Esophagus squamous epithelium (tissue), 5 donors: ENCODE measurements around the gene STRIP2. TPM values are rescaled to one million over a fixed set of nuclear protein-coding genes. Genes with fewer than 3 reads are reported as not detected.

Experiments used
- DNase-seq: peaks from one replicate; lab custom pipeline; 2025; lab: John Stamatoyannopoulos, UW
- H3K27ac ChIP-seq, 4 donors: fragments of 200-600 bp; sonication (generic); one replicate each; pipeline ENCODE4 v1.5.1; 2016 to 2019; ENCODE audit warnings: mild to moderate bottlenecking in 1 of 4
- H3K27me3 ChIP-seq, 4 donors: fragments of 200-600 bp; sonication (generic); 1 replicate in 3 of 4; 2 replicates in 1 of 4; pipeline versions ENCODE4 v1.5.1 to v1.6.0; 2017 to 2021; ENCODE audit warnings: antibody characterized with exemption in 1 of 4
- H3K36me3 ChIP-seq, 3 donors: fragments of 200-600 bp; sonication (generic); one replicate each; pipeline ENCODE4 v1.5.1; 2016 to 2019
- H3K4me1 ChIP-seq, 3 donors: fragments of 200-600 bp; sonication (generic); one replicate each; pipeline ENCODE4 v1.5.1; 2017 to 2019
- H3K4me3 ChIP-seq, 4 donors: fragments of 200-600 bp; sonication (generic); 1 replicate in 3 of 4; 2 replicates in 1 of 4; pipeline ENCODE4 v1.5.1; 2016 to 2019; ENCODE audit warnings: mild to moderate bottlenecking in 2 of 4, moderate library complexity in 1 of 4
- H3K9me3 ChIP-seq, 3 donors: fragments of 200-600 bp; sonication (generic); one replicate each; pipeline ENCODE4 v1.5.1; 2016 to 2019
- POLR2A ChIP-seq, 4 donors: fragments of 450-650 bp; IDR thresholded peaks; one replicate each; pipeline ENCODE4 v1.6.1; 2017; ENCODE audit warnings: antibody characterized with exemption in 4 of 4, mild to moderate bottlenecking in 4 of 4, moderate library complexity in 3 of 4
- WGBS, 2 donors: methylation state at CpG; one replicate each; pipeline ENCODE4 v1.1.5; 2018; 5-methylcytosine and 5-hydroxymethylcytosine counted together
- intact Hi-C: fragments of 100-400 bp; cut with DNase I; formaldehyde crosslinking; loops from one replicate; pipeline ENCODE4 v1.15.0; 2022
- total RNA-seq, 4 donors: library from RNA; depleted of rRNA; stranded (reverse); fragments of >200 nt; gene quantifications; one replicate each; pipeline ENCODE4 v1.1.0, GENCODE V29; 2016
- TF ChIP-seq, protein P1 (sequence below), 6 experiments: fragments of 450-650 bp in 4 of 6; fragments of 200-600 bp in 2 of 6; sonication (generic) in 2 of 6; IDR thresholded peaks; one replicate each; pipeline ENCODE4 v1.5.1; 2016 to 2019; ENCODE audit warnings: antibody characterized with exemption in 6 of 6, mild to moderate bottlenecking in 4 of 6, moderate library complexity in 4 of 6
- donor health status: DM: yes; HTN: yes; CAD: no.

STRIP2 gene
- total RNA-seq, 4 donors from 2014 or later: 0.76 to 6.3 (median 1.5) TPM

DNA sequence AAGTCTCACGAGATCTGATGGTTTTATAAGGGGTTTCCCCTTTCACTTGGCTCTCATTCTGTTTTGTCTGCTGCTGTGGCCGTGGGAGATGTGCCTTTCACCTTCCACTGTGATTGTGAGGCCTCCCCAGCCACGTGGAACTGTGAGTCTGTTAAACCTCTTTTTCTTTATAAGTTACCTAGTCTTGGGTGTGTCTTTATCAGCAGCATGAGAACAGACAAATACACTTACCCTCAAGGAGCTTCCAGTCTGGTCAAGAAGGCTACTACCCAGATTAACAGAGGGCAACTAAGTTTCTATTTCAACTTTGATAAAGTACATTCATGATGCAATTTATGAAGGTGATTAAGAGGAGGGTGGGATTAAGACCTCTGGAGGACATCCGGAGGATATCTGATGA lies 81.1 kb downstream of the STRIP2 start:
- Histone ChIP-seq H3K36me3 (no peaks in the 10 kb centered on the region), H3K4me3 (no peak overlapping the region), H3K9me3 (no peaks in the 10 kb centered on the region), H3K27me3 (peaks cover 0 to 8% (median 0%) of the 10 kb centered on the region in 4 donors), H3K4me1 (no peaks in the 10 kb centered on the region), H3K27ac (no peak overlapping the region)
- DNase-seq: no peak
- intact Hi-C loops: no loop called here
- TF ChIP-seq, protein P1, sequence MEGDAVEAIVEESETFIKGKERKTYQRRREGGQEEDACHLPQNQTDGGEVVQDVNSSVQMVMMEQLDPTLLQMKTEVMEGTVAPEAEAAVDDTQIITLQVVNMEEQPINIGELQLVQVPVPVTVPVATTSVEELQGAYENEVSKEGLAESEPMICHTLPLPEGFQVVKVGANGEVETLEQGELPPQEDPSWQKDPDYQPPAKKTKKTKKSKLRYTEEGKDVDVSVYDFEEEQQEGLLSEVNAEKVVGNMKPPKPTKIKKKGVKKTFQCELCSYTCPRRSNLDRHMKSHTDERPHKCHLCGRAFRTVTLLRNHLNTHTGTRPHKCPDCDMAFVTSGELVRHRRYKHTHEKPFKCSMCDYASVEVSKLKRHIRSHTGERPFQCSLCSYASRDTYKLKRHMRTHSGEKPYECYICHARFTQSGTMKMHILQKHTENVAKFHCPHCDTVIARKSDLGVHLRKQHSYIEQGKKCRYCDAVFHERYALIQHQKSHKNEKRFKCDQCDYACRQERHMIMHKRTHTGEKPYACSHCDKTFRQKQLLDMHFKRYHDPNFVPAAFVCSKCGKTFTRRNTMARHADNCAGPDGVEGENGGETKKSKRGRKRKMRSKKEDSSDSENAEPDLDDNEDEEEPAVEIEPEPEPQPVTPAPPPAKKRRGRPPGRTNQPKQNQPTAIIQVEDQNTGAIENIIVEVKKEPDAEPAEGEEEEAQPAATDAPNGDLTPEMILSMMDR (IDR thresholded peaks at IDR 0.05): no peak
- no peak for TF ChIP-seq POLR2A (IDR thresholded peaks at IDR 0.05)
- 63 to 74% methylated on average over 4 of the region's 4 CpGs for whole genome bisulfite sequencing, 2 donors

DNA sequence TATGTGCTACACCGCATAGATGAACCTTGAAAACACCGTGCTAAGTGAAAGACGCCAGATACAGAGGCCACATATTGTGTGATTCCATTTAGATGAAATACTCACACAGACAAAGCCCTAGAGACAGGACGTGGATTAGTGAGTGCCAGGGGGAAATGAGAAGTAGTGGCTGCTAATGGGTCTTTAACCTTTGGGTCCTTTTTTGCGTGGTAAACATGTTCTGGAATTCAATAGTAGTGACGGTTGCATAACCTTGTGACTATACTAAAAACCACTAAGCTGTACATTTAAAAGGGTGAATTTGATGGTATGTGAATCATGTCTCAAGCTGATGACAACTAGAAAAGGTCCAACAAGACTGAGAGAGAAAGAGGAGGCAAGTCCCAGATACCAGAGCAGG lies 83.7 kb downstream of the STRIP2 start:
- WGBS, 2 donors: 82 to 84% methylated on average over 6 of the region's 6 CpGs
- intact Hi-C loops: no loop called here
- peaks cover 0 to 19% (median 0%) of the 10 kb centered on the region in 4 donors for H3K27me3 ChIP-seq
- no peaks in the 10 kb centered on the region for H3K36me3 ChIP-seq
- H3K27ac ChIP-seq: no peak overlapping the region
- no peaks in the 10 kb centered on the region for H3K9me3 ChIP-seq
- no peak overlapping the region for H3K4me3 ChIP-seq
- no peak for DNase-seq
- no peak for TF ChIP-seq POLR2A (IDR thresholded peaks at IDR 0.05)
- TF ChIP-seq, protein P1 (IDR thresholded peaks at IDR 0.05): no peak
- no peaks in the 10 kb centered on the region for H3K4me1 ChIP-seq

DNA sequence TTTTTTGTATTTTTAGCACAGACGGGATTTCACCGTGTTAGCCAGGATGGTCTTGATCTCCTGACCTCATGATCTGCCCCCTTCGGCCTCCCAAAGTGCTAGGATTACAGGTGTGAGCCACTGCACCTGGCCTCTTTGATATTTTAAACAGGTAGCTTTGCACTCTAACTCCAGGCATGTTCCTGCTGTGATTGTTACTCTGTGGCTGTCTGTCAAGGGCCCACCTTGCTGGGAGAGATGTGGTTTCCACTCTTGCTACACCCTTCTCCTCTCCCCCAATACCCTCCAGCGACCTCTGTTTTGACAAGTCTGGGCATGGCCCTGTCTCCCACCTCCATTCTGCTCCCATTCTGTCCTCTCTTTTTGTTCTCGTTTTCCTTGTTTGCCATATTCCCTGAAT lies 85.2 kb downstream of the STRIP2 start:
- no peaks in the 10 kb centered on the region for H3K9me3 ChIP-seq
- whole genome bisulfite sequencing, 2 donors: 23 to 25% methylated on average over 5 of the region's 5 CpGs
- H3K36me3 ChIP-seq: no peaks in the 10 kb centered on the region
- peaks cover 0 to 21% (median 0%) of the 10 kb centered on the region in 4 donors for H3K27me3 ChIP-seq
- no peaks in the 10 kb centered on the region for H3K4me1 ChIP-seq
- TF ChIP-seq, protein P1 (IDR thresholded peaks at IDR 0.05): no peak
- no peak for TF ChIP-seq POLR2A (IDR thresholded peaks at IDR 0.05)
- intact Hi-C loops: no loop called here
- no peak for DNase-seq
- H3K4me3 ChIP-seq: no peak overlapping the region
- H3K27ac ChIP-seq: no peak overlapping the region

DNA sequence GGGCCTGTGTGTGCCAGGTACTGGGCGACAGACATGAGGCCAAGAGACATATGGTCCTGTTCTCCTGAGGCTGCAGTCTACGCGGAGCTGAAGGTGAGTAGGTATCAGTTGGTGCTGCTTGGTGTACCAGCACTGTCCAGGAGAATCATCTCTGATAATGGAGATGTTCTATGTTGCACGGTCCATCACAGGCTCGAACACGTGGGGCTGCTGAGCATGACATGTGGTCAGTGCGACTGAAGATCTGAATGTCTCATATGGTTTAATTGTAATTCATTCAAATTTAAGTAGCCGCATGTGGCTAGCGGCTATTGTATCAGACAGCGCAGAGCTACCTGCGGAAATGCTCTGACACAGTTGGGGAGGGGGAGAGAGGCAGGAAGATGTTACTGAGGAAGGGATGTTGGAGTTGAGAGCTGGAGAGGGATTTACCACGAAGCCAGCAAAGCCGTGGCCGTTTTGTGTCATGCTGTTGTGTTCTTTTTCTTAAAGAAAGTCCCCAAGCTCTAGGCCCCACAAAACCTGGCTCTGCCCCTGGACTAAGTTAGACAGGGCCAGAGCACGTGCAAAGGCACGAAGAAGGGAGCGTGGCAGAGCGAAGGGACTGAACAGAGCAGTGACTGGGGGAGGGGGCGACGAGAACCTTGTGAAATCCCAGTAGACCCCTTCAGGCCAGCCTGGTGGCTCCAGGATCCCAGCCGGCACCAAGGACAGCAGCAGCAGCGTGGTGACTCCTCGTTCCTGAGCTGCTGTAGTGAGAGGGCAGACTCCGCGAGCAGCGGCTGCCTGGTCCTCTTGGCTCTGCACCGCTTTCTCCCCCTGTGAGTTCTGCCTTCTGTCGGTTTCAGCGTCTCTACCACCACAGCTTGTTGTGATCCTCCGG lies 88.1 kb downstream of the STRIP2 start:
- intact Hi-C loops: no loop called here
- Histone ChIP-seq H3K4me1 (no peaks in the 10 kb centered on the region), H3K27me3 (peaks cover 0 to 37% (median 0%) of the 10 kb centered on the region in 4 donors), H3K4me3 (no peak overlapping the region), H3K9me3 (no peaks in the 10 kb centered on the region), H3K27ac (no peak overlapping the region), H3K36me3 (no peaks in the 10 kb centered on the region)
- WGBS, 2 donors: 42 to 56% methylated on average over 24 to 28 of the region's 30 CpGs
- TF ChIP-seq, protein P1 (IDR thresholded peaks at IDR 0.05): no peak
- DNase-seq: no peak

DNA sequence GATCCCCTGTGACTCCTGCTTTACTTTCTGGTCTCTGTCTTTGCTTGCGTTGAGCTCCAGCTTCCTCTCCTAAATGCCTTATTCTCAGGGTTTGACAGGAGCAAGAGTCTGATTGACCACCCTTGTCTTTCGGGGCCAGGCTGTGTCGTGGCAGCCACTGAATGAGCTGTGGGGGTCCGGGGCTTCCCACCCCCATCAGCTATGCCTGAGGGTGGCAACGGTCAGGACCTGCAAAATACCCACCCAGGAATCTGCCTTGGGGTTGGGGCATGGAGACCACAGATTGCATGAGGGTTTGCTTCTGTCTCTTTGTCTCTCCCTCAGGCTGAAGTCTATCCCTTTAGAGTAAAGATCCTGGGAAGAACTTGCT lies 88.7 kb downstream of the STRIP2 start:
- intact Hi-C loops: no loop called here
- DNase-seq: no peak
- Histone ChIP-seq H3K27me3 (peaks cover 0 to 37% (median 0%) of the 10 kb centered on the region in 4 donors), H3K4me1 (no peaks in the 10 kb centered on the region), H3K9me3 (no peaks in the 10 kb centered on the region), H3K27ac (no peak overlapping the region), H3K4me3 (no peak overlapping the region), H3K36me3 (no peaks in the 10 kb centered on the region)
- TF ChIP-seq, protein P1 (IDR thresholded peaks at IDR 0.05): no peak
- no peak for TF ChIP-seq POLR2A (IDR thresholded peaks at IDR 0.05)
- WGBS, 2 donors: 46 to 63% methylated on average over 5 of the region's 5 CpGs
